Measurements from ENCODE around the gene SLC49A3.

Gene SLC49A3

GRCh38 chr4:632926-633325, 56.0 kb downstream of the SLC49A3 start:
- no peak for DNase-seq (ENCODE audit: low spot score)

- DNase-seq (ENCODE audit: low spot score), result no peak
Measured at GRCh38 chr4:632196-632790, 56.7 kb downstream of the SLC49A3 start.
